Left colon (tissue), 2 donors: ENCODE results near the gene GPR62. TPM values are rescaled to one million over a fixed set of nuclear protein-coding genes. Genes with fewer than 3 reads are reported as not detected.

Experiments used
- ATAC-seq: fragments of 200-7000 bp; cut with Tn5 transposase; one replicate; pipeline ENCODE4 v1.9.1; 2020; ENCODE audit warnings: mild to moderate bottlenecking, moderate library complexity
- DNase-seq, 2 donors: peaks; one replicate each; pipeline ENCODE4 v3.0.0-alpha.2; 2020
- intact Hi-C, 2 donors: fragments of 100-400 bp; cut with DNase I in 1 of 2; cut with micrococcal nuclease in 1 of 2; formaldehyde crosslinking; loops; one replicate each; pipeline versions ENCODE4 v1.11.2 to v1.14.0; 2022; cut with DNase I, micrococcal nuclease
- total RNA-seq, 2 donors: library from RNA; stranded (reverse); fragmentation: NEBNext Ultra II Directional; extraction: Animal tissue kit (Norgen Biotek cat#: 25700); gene quantifications; one replicate each; pipeline ENCODE4 v1.2.1, GENCODE V29; 2021
- donor health status: DM: no; HTN: no; CAD: no.
- donor health status: DM: yes; HTN: yes; CAD: no.

Gene GPR62
- total RNA-seq, 2 donors from 2014 or later, result not detected

- ATAC-seq, result peak; percentile 58
- intact Hi-C loops, result no loop called here
- no peak for DNase-seq
These were observed 11.8 kb downstream of the GPR62 start for GRCh38 chr3:51966922-51967383.

GRCh38 chr3:51967384-51968169, 12.4 kb downstream of the GPR62 start, which contains the start of gene PCBP4:
Gene PCBP4 (minus strand): TSS chr3:51967454. CDS start chr3:51961240, 6,214 bp downstream.
- peak; percentile 63 to 67 for DNase-seq
- intact Hi-C loops, result no loop called here
- ATAC-seq, result peak; percentile 69

GRCh38 chr3:51968170-51968775, 13.1 kb downstream of the GPR62 start:
- DNase-seq (peak in 1 of 2 donors; percentile 48), ATAC-seq (peak; percentile 15)
- intact Hi-C loops, result no loop called here

GRCh38 chr3:51968883-51969678, 13.9 kb downstream of the GPR62 start:
- ATAC-seq (no peak), DNase-seq (no peak)
- intact Hi-C loops, result no loop called here

- intact Hi-C loops, result no loop called here
- DNase-seq (no peak), ATAC-seq (no peak)
These were observed 14.7 kb downstream of the GPR62 start for GRCh38 chr3:51969841-51970240.

GRCh38 chr3:51970606-51971300, 15.6 kb downstream of the GPR62 start:
- DNase-seq (peak in 1 of 2 donors; percentile 57), ATAC-seq (no peak)
- intact Hi-C loops, result no loop called here

GRCh38 chr3:51971350-51971749, 16.2 kb downstream of the GPR62 start:
- no peak for ATAC-seq
- no peak for DNase-seq
- intact Hi-C loops, result no loop called here

- ATAC-seq (peak; percentile 27), DNase-seq (peak; percentile 56 to 64)
- intact Hi-C loops, result no loop called here
These were observed 19.2 kb downstream of the GPR62 start for GRCh38 chr3:51974277-51974962.

GRCh38 chr3:51974963-51975851, 20.0 kb downstream of the GPR62 start, which contains the start of gene ABHD14A:
Gene ABHD14A (plus strand): TSS chr3:51975064. CDS start chr3:51975136, 72 bp downstream.
- ATAC-seq, result peak; percentile 84
- intact Hi-C loops, result no loop called here
- DNase-seq, result peak; percentile 87 to 88

GRCh38 chr3:51975852-51976549, 20.8 kb downstream of the GPR62 start:
- no peak for ATAC-seq
- intact Hi-C loops, result no loop called here
- DNase-seq, result peak; percentile 72 to 83

GRCh38 chr3:51977446-51978142, 22.4 kb downstream of the GPR62 start:
- intact Hi-C loops, result no loop called here
- ATAC-seq, result no peak
- DNase-seq, result no peak

- intact Hi-C loops, result no loop called here
- ATAC-seq, result no peak
- no peak for DNase-seq
These were observed 22.9 kb downstream of the GPR62 start for GRCh38 chr3:51978143-51978502.

- no peak for ATAC-seq
- intact Hi-C loops, result no loop called here
These were observed 25.1 kb downstream of the GPR62 start for GRCh38 chr3:51980253-51980652.

GRCh38 chr3:51982352-51982837, 27.2 kb downstream of the GPR62 start:
- intact Hi-C loops, result no loop called here
- DNase-seq (peak; percentile 80 to 85), ATAC-seq (peak; percentile 69)

More at GRCh38 chr3:51980253-51980652, 25.1 kb downstream of the GPR62 start:
- no peak for DNase-seq

GRCh38 chr3:51982838-51983577, 27.8 kb downstream of the GPR62 start, which contains the start of gene ACY1:
Gene ACY1 (plus strand): TSS chr3:51983535. CDS start chr3:51984065, 530 bp downstream.
- ATAC-seq (peak; percentile 79), DNase-seq (peak; percentile 91)
- intact Hi-C loops, result no loop called here
